Memory B cell (primary cell): Measurements from ENCODE around the gene DAPK1.

Source experiments
- ATAC-seq: fragments of 150-1000 bp; cut with Tn5 transposase; 2 replicates; pipeline ENCODE4 v1.10.0; 2021; ENCODE audit warnings: low read depth, mild to moderate bottlenecking, moderate library complexity
- DNase-seq, 2 donors: peaks; one replicate each; pipeline ENCODE4 v3.0.0; 2022; ENCODE audit warnings: low spot score in 2 of 2
- H3K27ac Mint-ChIP-seq: one replicate; pipeline ENCODE4 v1.8.0; 2022; ENCODE audit warnings: mild to moderate bottlenecking, moderate library complexity, mixed read lengths
- H3K27me3 Mint-ChIP-seq: one replicate; pipeline ENCODE4 v1.8.0; 2022; ENCODE audit warnings: mixed read lengths
- H3K36me3 Mint-ChIP-seq: one replicate; pipeline ENCODE4 v1.8.0; 2022; ENCODE audit warnings: mild to moderate bottlenecking, mixed read lengths
- H3K4me1 Mint-ChIP-seq: one replicate; pipeline ENCODE4 v1.8.0; 2022; ENCODE audit warnings: mixed read lengths
- H3K4me3 Mint-ChIP-seq: one replicate; pipeline ENCODE4 v1.8.0; 2022; ENCODE audit warnings: mild to moderate bottlenecking, moderate library complexity, mixed read lengths
- H3K9me3 Mint-ChIP-seq: one replicate; pipeline ENCODE4 v1.8.0; 2022; ENCODE audit warnings: mixed read lengths

DAPK1 gene

GRCh38 chr9:87698069-87698809 lies 200.6 kb downstream of the DAPK1 start:
- Mint-ChIP-seq H3K9me3 (peaks cover 4% of the 10 kb centered on the region), H3K4me3 (no peak overlapping the region), H3K4me1 (no peaks in the 10 kb centered on the region), H3K36me3 (no peaks in the 10 kb centered on the region), H3K27me3 (no peaks in the 10 kb centered on the region), H3K27ac (no peak overlapping the region)
- DNase-seq, result no peak
- no peak for ATAC-seq

DNA sequence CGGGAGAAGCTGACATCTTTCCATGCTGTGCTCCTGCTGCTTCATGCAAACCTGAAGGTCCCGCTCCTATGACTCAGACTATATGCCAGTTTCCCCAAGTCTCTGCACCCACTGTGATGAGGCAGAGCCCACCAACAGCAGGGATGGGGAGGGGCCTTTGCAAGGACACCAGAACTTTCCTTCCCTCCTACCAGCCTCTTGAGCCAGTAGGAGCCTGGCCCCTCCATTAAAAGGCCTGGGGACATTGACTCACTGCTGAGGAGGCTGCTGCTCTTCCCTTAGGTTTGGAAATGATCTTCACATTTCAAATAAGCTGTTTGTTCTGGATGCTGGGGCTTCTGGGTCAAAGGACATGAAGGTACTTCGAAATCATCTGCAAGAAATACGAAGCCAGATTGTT lies 202.2 kb downstream of the DAPK1 start:
- ATAC-seq (no peak), DNase-seq (no peak)
- Mint-ChIP-seq H3K36me3 (no peaks in the 10 kb centered on the region), H3K27me3 (no peaks in the 10 kb centered on the region), H3K4me3 (no peak overlapping the region), H3K9me3 (no peaks in the 10 kb centered on the region), H3K4me1 (no peaks in the 10 kb centered on the region), H3K27ac (no peak overlapping the region)

DNA sequence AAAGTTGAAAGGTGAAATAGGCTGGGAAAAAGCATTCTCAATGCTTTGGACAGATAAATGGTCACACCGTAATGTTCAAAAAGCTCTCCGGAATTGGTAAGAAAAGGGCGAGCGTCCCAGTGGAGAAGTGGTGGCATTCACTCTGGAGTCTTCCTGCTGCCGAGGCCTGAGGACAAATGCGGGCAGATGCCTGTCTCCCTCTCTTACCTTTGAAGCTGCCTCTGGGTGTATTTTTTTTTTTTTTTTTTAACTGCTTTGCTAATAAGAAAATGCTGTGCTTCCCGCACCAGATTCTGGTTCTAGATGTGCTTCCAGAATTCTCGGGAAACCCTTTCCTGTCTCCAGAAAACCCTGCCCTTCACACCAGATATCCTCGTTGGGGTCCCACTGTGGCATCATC lies 203.8 kb downstream of the DAPK1 start:
- ATAC-seq, result no peak
- Mint-ChIP-seq H3K27me3 (no peaks in the 10 kb centered on the region), H3K4me3 (no peak overlapping the region)

GRCh38 chr9:87701931-87702421 lies 204.3 kb downstream of the DAPK1 start:
- DNase-seq (no peak), ATAC-seq (no peak)
- H3K27me3 Mint-ChIP-seq, result no peaks in the 10 kb centered on the region
- no peaks in the 10 kb centered on the region for H3K9me3 Mint-ChIP-seq
- H3K4me3 Mint-ChIP-seq, result no peak overlapping the region
- H3K36me3 Mint-ChIP-seq, result no peaks in the 10 kb centered on the region
- H3K4me1 Mint-ChIP-seq, result no peaks in the 10 kb centered on the region
- no peak overlapping the region for H3K27ac Mint-ChIP-seq

More for the DNA sequence above, 203.8 kb downstream of the DAPK1 start:
- Mint-ChIP-seq H3K27ac (no peak overlapping the region), H3K9me3 (no peaks in the 10 kb centered on the region), H3K4me1 (no peaks in the 10 kb centered on the region), H3K36me3 (no peaks in the 10 kb centered on the region)
- no peak for DNase-seq

DNA sequence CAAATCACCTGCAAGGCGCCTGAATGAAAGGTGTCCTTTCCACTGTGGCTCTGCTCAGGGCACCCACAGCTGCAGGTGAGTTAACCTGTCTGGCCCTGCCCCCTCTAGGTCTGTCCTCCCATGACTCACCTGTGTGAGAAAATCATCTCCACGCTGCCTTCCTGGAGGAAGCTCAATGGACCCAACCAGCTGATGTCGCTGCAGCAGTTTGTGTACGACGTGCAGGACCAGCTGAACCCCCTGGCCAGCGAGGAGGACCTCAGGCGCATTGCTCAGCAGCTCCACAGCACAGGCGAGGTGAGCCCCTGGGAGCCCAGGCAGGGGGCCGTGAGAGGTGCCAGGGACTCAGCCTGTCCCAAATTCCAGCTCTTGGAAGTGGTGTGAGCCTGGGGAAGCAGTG lies 205.3 kb downstream of the DAPK1 start:
- ATAC-seq, result no peak
- H3K27me3 Mint-ChIP-seq, result no peaks in the 10 kb centered on the region
- H3K27ac Mint-ChIP-seq, result no peak overlapping the region
- no peaks in the 10 kb centered on the region for H3K36me3 Mint-ChIP-seq
- H3K4me1 Mint-ChIP-seq, result no peaks in the 10 kb centered on the region
- no peak for DNase-seq
- H3K9me3 Mint-ChIP-seq, result peaks cover 2% of the 10 kb centered on the region
- H3K4me3 Mint-ChIP-seq, result no peak overlapping the region

DNA sequence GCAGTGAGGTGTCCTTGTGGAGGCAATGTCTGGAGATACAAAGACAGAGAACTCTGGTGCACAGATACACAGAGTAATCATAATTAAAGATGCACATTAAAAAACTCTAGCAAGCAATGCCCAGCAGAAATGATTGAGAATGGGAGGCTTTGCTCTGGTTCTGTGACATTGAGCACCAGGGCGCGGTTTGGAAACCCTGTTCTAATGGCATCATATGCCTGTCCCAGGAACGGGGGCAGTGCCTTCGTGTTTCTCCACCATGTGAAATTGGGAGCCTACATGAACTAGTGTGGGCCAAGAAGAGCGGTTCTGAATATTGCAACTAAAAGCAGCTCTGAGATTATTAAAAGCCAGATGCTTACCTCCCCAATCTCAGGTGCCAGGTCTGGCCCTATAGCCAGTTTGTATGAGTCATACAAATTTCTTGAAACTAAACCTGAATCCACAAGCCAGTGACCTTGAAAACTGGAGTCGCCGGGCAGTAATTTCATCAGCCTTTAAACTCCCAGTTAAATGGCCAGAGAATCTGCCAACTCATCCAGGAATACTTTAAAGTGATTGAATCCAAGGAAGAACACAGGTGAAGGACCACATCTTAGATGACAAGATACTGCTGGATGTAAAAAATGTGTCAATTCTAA lies 206.1 kb downstream of the DAPK1 start:
- Mint-ChIP-seq H3K4me3 (no peak overlapping the region), H3K9me3 (peaks cover 2% of the 10 kb centered on the region), H3K36me3 (no peaks in the 10 kb centered on the region), H3K4me1 (no peaks in the 10 kb centered on the region), H3K27ac (no peak overlapping the region), H3K27me3 (no peaks in the 10 kb centered on the region)
- no peak for DNase-seq
- ATAC-seq, result no peak

- Mint-ChIP-seq H3K36me3 (no peaks in the 10 kb centered on the region), H3K27me3 (no peaks in the 10 kb centered on the region), H3K9me3 (peaks cover 2% of the 10 kb centered on the region), H3K27ac (no peak overlapping the region), H3K4me1 (no peaks in the 10 kb centered on the region), H3K4me3 (no peak overlapping the region)
- ATAC-seq, result no peak
- no peak for DNase-seq
These were observed 206.7 kb downstream of the DAPK1 start for GRCh38 chr9:87704342-87704741.

- H3K36me3 Mint-ChIP-seq, result no peaks in the 10 kb centered on the region
- no peaks in the 10 kb centered on the region for H3K27me3 Mint-ChIP-seq
- no peak overlapping the region for H3K4me3 Mint-ChIP-seq
- peaks cover 2% of the 10 kb centered on the region for H3K9me3 Mint-ChIP-seq
- DNase-seq, result no peak
- H3K4me1 Mint-ChIP-seq, result no peaks in the 10 kb centered on the region
- no peak overlapping the region for H3K27ac Mint-ChIP-seq
- ATAC-seq, result no peak
These were observed 208.5 kb downstream of the DAPK1 start for GRCh38 chr9:87706066-87706739.

- Mint-ChIP-seq H3K27me3 (no peaks in the 10 kb centered on the region), H3K9me3 (peaks cover 4% of the 10 kb centered on the region), H3K36me3 (no peaks in the 10 kb centered on the region), H3K4me1 (no peaks in the 10 kb centered on the region), H3K4me3 (no peak overlapping the region), H3K27ac (no peak overlapping the region)
- no peak for ATAC-seq
- no peak for DNase-seq
These were observed 210.3 kb downstream of the DAPK1 start for GRCh38 chr9:87707805-87708506.

DNA sequence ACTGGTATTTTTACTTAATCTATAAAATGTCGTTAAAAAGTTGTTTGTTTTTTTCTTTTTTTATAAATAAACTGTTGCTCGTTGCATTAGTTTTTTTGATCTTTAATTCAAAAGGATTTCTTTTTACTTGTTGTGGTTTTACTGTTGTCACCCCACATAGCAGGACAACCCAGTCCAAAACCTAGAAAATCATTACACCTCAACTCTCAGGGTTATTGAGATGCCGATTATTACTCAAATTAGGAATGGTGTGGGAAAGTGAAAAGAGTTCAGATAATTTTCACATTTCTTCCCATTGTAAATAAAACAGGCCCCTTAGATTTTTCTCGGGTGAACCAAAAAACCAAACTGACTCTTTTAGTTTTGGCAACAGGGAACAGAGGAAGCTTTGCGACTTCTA lies 210.9 kb downstream of the DAPK1 start:
- DNase-seq (no peak), ATAC-seq (no peak)
- H3K36me3 Mint-ChIP-seq, result no peaks in the 10 kb centered on the region
- H3K4me1 Mint-ChIP-seq, result no peaks in the 10 kb centered on the region
- no peak overlapping the region for H3K4me3 Mint-ChIP-seq
- H3K9me3 Mint-ChIP-seq, result peaks cover 6% of the 10 kb centered on the region
- H3K27me3 Mint-ChIP-seq, result no peaks in the 10 kb centered on the region
- no peak overlapping the region for H3K27ac Mint-ChIP-seq

GRCh38 chr9:87708986-87709728 lies 211.5 kb downstream of the DAPK1 start:
- ATAC-seq (no peak), DNase-seq (no peak)
- H3K27me3 Mint-ChIP-seq, result no peaks in the 10 kb centered on the region
- no peak overlapping the region for H3K27ac Mint-ChIP-seq
- peaks cover 6% of the 10 kb centered on the region for H3K9me3 Mint-ChIP-seq
- no peaks in the 10 kb centered on the region for H3K4me1 Mint-ChIP-seq
- H3K36me3 Mint-ChIP-seq, result no peaks in the 10 kb centered on the region
- no peak overlapping the region for H3K4me3 Mint-ChIP-seq

DNA sequence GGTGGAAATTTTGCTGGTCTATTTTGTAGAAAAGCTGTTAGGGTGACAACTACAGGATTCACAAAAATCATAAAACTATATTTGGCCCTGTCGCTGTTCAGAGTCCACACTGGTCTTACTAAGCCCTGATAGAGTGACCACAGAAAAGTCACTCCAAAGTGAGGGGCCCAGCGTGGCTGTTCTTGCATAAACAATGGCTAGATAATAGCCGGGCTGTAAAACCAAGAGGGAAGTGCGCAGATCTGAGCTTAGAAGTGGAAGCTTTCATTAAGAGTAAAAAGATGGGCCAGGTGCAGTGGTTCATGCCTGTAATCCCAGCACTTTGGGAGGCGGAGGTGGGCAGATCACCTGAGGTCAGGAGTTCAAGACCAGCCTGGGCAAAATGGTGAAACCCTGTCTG lies 212.8 kb downstream of the DAPK1 start:
- H3K4me3 Mint-ChIP-seq, result no peak overlapping the region
- no peaks in the 10 kb centered on the region for H3K4me1 Mint-ChIP-seq
- no peaks in the 10 kb centered on the region for H3K27me3 Mint-ChIP-seq
- ATAC-seq (no peak), DNase-seq (no peak)
- H3K36me3 Mint-ChIP-seq, result no peaks in the 10 kb centered on the region
- no peak overlapping the region for H3K27ac Mint-ChIP-seq
- H3K9me3 Mint-ChIP-seq, result peaks cover 6% of the 10 kb centered on the region

DNA sequence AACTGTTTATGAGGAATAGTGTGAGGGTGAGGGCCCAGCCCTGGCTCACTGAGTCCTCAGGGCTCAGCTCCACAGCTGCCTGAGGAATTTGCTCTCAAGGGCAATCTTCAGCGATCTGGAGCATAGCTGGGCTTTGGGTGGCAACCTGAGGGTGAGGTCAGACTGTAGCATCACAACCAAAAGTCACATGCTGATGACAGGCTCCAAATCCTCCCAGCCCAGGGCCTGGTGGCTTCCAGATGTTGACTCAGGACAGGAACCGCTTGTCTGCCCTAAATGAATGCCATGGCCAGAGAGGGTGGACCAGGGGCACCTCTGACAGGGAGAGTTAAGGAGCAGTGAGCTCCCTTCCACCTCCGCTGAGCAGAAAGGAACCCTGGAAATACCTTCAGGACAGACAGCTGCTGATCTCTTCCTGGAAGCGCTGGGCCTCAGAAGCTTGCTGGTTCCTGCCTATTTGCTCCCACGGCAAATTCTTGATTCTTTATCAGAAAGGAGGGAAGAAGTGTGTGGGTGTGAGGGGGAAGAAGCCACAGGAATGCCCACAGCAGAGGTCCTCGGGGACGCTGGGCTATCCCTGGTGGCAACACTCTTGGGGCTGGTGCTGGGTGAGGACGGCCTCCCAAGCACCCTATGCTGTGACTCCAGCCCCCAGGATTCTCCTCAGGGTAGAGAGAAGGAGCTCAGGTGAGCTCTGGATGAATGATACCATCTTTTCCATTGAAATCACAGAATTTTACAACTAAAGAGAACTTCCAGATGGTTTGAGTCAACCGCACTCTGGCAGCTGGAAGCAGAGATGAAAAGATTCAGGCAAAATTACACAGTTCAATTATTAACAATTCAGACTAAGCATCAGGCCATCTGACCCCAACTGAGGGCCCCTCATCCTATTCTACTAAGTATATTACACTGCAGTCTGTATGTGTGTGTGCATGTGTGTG lies 214.5 kb downstream of the DAPK1 start:
- no peaks in the 10 kb centered on the region for H3K4me1 Mint-ChIP-seq
- no peak overlapping the region for H3K27ac Mint-ChIP-seq

More for the DNA sequence above, 214.5 kb downstream of the DAPK1 start:
- peaks cover 7% of the 10 kb centered on the region for H3K9me3 Mint-ChIP-seq
- H3K4me3 Mint-ChIP-seq, result no peak overlapping the region
- DNase-seq, result no peak
- no peak for ATAC-seq
- no peaks in the 10 kb centered on the region for H3K27me3 Mint-ChIP-seq
- no peaks in the 10 kb centered on the region for H3K36me3 Mint-ChIP-seq
